Measurements from ENCODE around the gene NUDT1. TPM values are rescaled to one million over a fixed set of nuclear protein-coding genes. Genes with fewer than 3 reads are reported as not detected.

NUDT1 gene
- total RNA-seq, 2 donors from 2014 or later: 56.0 to 84.7 TPM

- Mint-ChIP-seq H3K4me3 (no peak overlapping the region), H3K27me3 (ENCODE audit: insufficient read depth) (no peaks in the 10 kb centered on the region), H3K4me1 (no peaks in the 10 kb centered on the region), H3K9me3 (no peaks in the 10 kb centered on the region), H3K27ac (peak overlapping the region; percentile 55), H3K36me3 (ENCODE audit: low read depth) (peaks cover 45% of the 10 kb centered on the region)
- Histone ChIP-seq H3K36me3 (ENCODE audit: control insufficient read depth, insufficient read depth, low read length) (no peaks in the 10 kb centered on the region), H3K9me3 (ENCODE audit: control insufficient read depth, low read length) (no peaks in the 10 kb centered on the region), H3K27me3 (ENCODE audit: control insufficient read depth, insufficient read depth, low read length, poor library complexity, severe bottlenecking) (no peaks in the 10 kb centered on the region), H3K27ac (ENCODE audit: low read depth, low read length) (no peak overlapping the region), H3K4me3 (ENCODE audit: low read length) (no peak overlapping the region), H3K9ac (ENCODE audit: extremely low read depth, low read length, poor library complexity, severe bottlenecking) (no peak overlapping the region), H3K4me1 (ENCODE audit: control insufficient read depth, insufficient read depth, low read length) (no peaks in the 10 kb centered on the region)
- DNase-seq: peak; percentile 47
- TF ChIP-seq CTCF (conservative IDR thresholded peaks at IDR 0.05): no peak
- 91 to 94% methylated on average over 12 to 15 of the region's 17 CpGs for WGBS, 2 experiments (ENCODE audit: insufficient coverage in 1 of 2, insufficient read length in 1 of 2)
Observed at GRCh38 chr7:2257651-2258050, 15.6 kb downstream of the NUDT1 start.

- Mint-ChIP-seq H3K36me3 (ENCODE audit: low read depth) (peaks cover 54% of the 10 kb centered on the region), H3K4me1 (no peaks in the 10 kb centered on the region), H3K4me3 (no peak overlapping the region), H3K27me3 (ENCODE audit: insufficient read depth) (no peaks in the 10 kb centered on the region), H3K27ac (no peak overlapping the region), H3K9me3 (no peaks in the 10 kb centered on the region)
- Histone ChIP-seq H3K9me3 (ENCODE audit: control insufficient read depth, low read length) (no peaks in the 10 kb centered on the region), H3K36me3 (ENCODE audit: control insufficient read depth, insufficient read depth, low read length) (peaks cover under 1% of the 10 kb centered on the region), H3K27ac (ENCODE audit: low read depth, low read length) (no peak overlapping the region), H3K4me1 (ENCODE audit: control insufficient read depth, insufficient read depth, low read length) (no peaks in the 10 kb centered on the region), H3K27me3 (ENCODE audit: control insufficient read depth, insufficient read depth, low read length, poor library complexity, severe bottlenecking) (no peaks in the 10 kb centered on the region), H3K9ac (ENCODE audit: extremely low read depth, low read length, poor library complexity, severe bottlenecking) (no peak overlapping the region), H3K4me3 (ENCODE audit: low read length) (no peak overlapping the region)
- DNase-seq: no peak
- WGBS, 2 experiments (ENCODE audit: insufficient coverage in 1 of 2, insufficient read length in 1 of 2): 95 to 96% methylated on average over 12 to 34 of the region's 34 CpGs
- TF ChIP-seq CTCF (conservative IDR thresholded peaks at IDR 0.05): no peak
Observed at GRCh38 chr7:2258661-2259365, 16.8 kb downstream of the NUDT1 start.

- H3K4me3 ChIP-seq (ENCODE audit: low read length): no peak overlapping the region
- Mint-ChIP-seq H3K27ac (peak overlapping the region; percentile 28), H3K4me1 (no peaks in the 10 kb centered on the region), H3K27me3 (ENCODE audit: insufficient read depth) (no peaks in the 10 kb centered on the region), H3K4me3 (no peak overlapping the region), H3K36me3 (ENCODE audit: low read depth) (peaks cover 60% of the 10 kb centered on the region), H3K9me3 (no peaks in the 10 kb centered on the region)
- H3K27me3 ChIP-seq (ENCODE audit: control insufficient read depth, insufficient read depth, low read length, poor library complexity, severe bottlenecking): no peaks in the 10 kb centered on the region
- H3K4me1 ChIP-seq (ENCODE audit: control insufficient read depth, insufficient read depth, low read length): no peaks in the 10 kb centered on the region
- peaks cover 7% of the 10 kb centered on the region for H3K36me3 ChIP-seq (ENCODE audit: control insufficient read depth, insufficient read depth, low read length)
- no peak overlapping the region for H3K27ac ChIP-seq (ENCODE audit: low read depth, low read length)
- DNase-seq: no peak
- H3K9ac ChIP-seq (ENCODE audit: extremely low read depth, low read length, poor library complexity, severe bottlenecking): no peak overlapping the region
- no peaks in the 10 kb centered on the region for H3K9me3 ChIP-seq (ENCODE audit: control insufficient read depth, low read length)
- WGBS, 2 experiments (ENCODE audit: insufficient coverage in 1 of 2, insufficient read length in 1 of 2): 90 to 100% methylated on average over 5 to 8 of the region's 9 CpGs
- TF ChIP-seq CTCF (conservative IDR thresholded peaks at IDR 0.05): no peak
Observed at GRCh38 chr7:2259480-2259879, 17.5 kb downstream of the NUDT1 start.

Measured in endodermal cell (in vitro differentiated cells).